Measurements from ENCODE around the gene GSE1.

DNA sequence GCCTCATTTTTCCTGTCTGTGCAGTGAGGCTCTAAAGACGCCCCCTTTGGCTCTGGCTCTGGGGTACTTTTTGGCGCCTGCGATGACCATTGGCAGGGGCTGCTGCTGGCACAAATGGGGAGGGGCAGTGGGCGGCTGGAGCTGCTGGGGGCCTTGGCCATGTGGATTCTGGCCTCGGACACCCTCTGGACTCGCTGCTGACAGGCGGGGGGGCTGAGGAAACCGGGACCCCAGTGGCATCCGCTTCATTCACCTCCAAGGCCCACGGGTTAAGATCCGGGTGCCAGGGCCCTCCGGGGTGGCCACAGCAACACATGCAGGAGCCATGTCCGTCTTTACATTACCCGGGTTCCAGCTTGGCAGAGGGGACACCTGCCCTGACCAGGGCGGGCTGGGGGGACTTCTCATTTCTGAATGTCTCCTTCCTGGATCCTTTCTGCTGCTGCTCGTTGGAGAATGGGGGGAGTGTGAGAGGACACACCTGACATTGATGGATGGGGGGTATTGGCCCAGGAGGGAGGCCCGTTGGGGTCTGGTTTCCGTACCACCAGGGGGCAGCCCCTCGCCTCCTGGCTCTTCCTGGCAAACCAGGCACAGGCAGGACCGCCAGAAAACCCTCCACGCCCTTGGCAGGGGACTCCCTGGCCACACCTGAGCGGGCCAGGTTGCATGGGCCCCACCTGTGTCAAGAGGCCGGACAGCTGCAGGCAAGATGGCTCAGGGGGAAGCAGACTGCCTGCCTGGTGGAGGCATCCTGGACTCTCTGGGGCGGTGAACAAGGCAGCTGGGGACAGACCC lies 21.8 kb downstream of the GSE1 start:
- TF ChIP-seq, protein P1, sequence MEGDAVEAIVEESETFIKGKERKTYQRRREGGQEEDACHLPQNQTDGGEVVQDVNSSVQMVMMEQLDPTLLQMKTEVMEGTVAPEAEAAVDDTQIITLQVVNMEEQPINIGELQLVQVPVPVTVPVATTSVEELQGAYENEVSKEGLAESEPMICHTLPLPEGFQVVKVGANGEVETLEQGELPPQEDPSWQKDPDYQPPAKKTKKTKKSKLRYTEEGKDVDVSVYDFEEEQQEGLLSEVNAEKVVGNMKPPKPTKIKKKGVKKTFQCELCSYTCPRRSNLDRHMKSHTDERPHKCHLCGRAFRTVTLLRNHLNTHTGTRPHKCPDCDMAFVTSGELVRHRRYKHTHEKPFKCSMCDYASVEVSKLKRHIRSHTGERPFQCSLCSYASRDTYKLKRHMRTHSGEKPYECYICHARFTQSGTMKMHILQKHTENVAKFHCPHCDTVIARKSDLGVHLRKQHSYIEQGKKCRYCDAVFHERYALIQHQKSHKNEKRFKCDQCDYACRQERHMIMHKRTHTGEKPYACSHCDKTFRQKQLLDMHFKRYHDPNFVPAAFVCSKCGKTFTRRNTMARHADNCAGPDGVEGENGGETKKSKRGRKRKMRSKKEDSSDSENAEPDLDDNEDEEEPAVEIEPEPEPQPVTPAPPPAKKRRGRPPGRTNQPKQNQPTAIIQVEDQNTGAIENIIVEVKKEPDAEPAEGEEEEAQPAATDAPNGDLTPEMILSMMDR (optimal IDR thresholded peaks at IDR 0.05 in 1 of 3, IDR thresholded peaks at IDR 0.05 in 1 of 3, conservative IDR thresholded peaks at IDR 0.05 in 1 of 3; ENCODE audit: extremely low read depth in 1 of 3, insufficient read depth in 2 of 3, low read length in 3 of 3) = peak; percentile 30 to 49 (median 37)
- no peak for TF ChIP-seq EZH2 (IDR thresholded peaks at IDR 0.05; ENCODE audit: low read length)

All from keratinocyte (primary cell).